Activated CD4-positive, CD25-positive, alpha-beta regulatory T cell (primary cell): ENCODE data around the gene UGT1A3.
"Not testable (repeated sequence)": the region's sequence is repeated elsewhere in the genome, so short reads cannot be mapped to it uniquely, and the experiment has no call there.

Experiments used
- DNase-seq, 4 experiments: peaks; one replicate each; lab custom pipeline; 2025; lab: John Stamatoyannopoulos, UW

UGT1A3 gene

DNA sequence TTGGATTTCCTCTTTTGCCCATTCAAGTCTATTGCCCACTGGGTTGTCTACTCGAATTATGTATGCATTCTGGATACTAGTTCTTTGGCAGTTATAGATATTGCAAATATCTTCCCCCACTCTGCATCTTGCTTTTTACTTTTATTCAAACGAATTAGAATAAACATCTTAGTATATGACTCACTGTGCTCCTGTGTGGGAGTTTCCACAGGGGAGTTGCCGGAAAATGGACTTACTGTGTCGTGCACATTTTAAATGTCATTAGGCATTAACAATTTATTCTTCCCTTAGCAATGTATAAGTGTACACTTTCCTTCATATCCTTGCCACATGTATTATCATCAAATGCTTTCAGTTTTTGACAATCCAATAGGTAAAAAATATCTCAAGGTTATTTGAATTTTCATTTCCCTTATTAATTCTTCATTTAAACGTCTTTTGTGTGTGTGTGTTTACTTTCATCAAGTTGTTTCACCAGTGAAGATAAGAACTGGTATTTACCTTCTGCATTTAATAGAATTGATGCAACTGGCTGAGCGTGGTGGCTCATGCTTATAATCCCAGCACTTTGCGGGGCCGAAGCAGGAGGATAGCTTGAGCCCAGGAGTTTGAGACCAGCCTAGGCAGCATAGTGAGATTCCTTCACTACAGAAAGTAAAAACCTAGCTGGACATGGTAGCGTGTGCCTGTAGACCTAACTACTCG is 20.8 kb upstream of the UGT1A3 start:
- DNase-seq, result no peak

DNA sequence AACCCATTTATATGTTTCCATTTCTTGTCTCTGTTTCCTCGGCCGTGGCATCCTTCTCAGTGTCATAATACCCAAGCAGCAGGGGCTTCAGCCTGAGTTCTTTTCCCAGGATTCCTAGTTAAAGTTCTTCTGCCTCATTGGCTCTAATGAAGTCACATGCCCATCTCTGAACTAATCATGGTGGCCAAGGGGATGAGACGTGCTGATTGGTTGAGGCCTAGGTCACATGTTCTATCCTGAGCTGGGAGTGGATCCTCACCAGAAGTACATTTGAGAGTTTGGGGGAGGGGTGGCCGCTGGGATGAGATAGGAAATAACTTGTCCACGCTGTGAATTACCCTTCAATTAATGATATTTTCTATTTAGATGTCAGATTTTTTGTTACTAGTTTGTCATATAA is 19.9 kb upstream of the UGT1A3 start:
- DNase-seq, result no peak

GRCh38 chr2:233711312-233712008 is 17.4 kb upstream of the UGT1A3 start:
- DNase-seq, result peak; percentile 24 to 56 (median 28)

DNA sequence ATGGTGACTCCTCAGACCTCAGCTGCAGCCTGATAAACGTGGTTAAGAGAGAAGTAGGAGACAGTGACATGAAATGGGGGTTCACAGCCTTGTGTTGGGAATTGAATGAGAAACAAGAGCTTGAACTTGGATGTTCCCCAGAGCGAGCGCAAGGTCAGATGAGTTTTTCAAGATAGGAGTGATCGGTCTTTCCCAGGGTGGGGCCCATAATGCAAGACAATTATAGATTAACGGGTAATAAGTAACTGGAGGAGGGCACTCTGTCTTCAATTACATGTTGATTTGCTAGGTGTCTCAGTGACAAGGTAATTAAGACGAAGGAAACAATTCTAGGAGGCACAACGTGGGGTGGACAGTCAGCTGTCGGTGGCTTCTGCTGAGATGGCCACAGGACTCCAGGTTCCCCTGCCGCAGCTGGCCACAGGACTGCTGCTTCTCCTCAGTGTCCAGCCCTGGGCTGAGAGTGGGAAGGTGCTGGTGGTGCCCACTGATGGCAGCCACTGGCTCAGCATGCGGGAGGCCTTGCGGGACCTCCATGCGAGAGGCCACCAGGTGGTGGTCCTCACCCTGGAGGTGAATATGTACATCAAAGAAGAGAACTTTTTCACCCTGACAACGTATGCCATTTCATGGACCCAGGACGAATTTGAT is 16.1 kb upstream of the UGT1A3 start, which contains the start of gene UGT1A5:
TSS of gene UGT1A5 (plus strand) at position 297 of the 651 bp plus-strand sequence. CDS start at position 382, 85 bp downstream.
- DNase-seq, result no peak

DNA sequence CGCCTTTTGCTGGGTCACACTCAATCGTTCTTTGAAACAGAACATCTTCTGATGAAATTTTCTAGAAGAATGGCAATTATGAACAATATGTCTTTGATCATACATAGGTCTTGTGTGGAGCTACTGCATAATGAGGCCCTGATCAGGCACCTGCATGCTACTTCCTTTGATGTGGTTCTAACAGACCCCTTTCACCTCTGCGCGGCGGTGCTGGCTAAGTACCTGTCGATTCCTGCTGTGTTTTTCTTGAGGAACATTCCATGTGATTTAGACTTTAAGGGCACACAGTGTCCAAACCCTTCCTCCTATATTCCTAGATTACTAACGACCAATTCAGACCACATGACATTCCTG is 15.6 kb upstream of the UGT1A3 start:
- no peak for DNase-seq

GRCh38 chr2:233714121-233714520 is 14.7 kb upstream of the UGT1A3 start:
- DNase-seq, result no peak

DNA sequence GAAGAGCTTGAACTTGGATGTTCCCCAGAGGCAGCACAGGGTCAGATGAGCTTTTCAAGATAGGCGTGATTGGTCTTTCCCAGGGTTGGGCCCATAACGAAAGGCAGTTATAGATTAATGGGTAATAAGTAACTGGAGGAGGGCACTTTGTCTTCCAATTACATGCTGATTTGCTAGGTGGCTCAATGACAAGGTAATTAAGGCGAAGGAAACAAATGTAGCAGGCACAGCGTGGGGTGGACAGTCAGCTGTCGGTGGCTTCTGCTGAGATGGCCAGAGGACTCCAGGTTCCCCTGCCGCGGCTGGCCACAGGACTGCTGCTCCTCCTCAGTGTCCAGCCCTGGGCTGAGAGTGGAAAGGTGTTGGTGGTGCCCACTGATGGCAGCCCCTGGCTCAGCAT is 10.3 kb upstream of the UGT1A3 start, which contains the start of gene UGT1A4:
TSS of gene UGT1A4 (plus strand) at position 185 of the 400 bp plus-strand sequence. CDS start at position 270, 85 bp downstream.
- DNase-seq, result no peak

DNA sequence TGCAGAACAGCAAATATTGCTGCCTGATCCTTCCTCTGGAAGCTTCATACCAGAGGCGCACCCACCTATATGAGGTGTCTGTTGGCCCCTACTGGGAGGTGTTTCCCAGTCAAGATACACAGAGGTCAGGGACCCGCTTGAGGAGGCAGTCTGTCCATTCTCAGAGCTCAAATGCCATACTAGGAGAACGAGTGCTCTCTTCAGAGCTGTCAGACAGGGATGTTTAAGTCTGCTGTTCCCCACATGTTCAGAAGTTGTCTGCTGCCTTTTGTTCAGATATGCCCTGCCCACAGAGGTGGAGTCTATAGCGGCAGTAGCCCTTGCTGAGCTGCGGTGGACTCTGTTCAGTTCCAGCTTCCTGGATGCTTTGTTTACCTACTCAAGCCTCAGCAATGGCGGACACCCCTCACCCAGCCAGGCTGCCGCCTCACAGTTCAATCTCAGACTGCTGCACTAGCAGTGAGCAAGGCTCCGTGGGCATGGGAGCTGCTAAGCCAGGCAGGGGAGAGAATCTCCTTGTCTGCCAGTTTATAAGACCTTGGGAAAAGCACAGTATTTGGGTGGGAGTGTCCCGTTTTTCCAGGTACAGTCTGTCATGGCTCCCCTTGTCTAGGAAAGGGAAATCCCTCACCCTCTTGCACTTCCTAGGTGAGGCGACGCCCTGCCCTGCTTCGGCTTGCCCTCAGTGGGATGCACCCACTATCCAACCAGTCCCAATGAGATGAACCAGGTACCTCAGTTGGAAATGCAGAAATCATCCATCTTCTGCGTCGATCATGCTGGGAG is 8.2 kb downstream of the UGT1A3 start:
- not testable (repeated sequence) for DNase-seq

GRCh38 chr2:233740870-233741269 is 12.0 kb downstream of the UGT1A3 start:
- DNase-seq, result no peak

DNA sequence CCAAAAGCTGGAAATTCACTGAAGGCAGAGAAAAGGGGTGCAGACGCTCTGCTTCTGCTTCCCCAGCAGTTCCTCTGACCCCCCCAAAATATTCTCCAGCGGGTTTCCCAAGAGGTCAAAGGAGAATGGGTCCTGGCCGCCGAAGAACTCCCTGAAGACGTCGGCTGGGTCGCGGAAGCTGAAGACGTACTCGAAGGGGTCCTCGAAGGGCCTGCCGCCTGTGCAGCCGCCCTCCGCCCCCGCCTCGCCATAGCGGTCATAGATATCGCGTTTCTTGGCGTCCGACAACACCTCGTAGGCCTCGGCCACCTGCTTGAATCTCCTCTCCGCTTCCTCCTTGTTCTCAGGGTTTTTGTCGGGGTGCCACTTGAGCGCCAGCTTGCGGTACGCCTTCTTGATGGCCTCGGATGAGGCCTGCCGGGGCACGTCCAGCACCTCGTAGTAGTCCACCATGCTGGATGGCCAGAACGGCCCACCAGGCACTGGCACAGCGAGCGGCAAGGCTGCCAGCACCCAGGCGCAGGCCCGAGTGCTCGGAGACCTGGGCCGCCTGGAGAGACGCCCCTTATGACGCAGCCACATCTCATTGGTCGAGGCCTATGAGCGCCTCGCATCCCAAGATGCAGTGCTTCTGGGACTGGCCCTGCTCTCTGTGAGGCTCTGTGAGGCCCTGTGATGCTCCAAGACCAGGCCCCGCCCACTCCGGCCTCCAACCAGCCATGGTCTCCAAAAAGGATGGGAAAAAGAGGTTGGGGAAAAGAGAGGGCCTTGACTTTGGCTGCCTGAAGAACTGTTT is 14.8 kb downstream of the UGT1A3 start:
- no peak for DNase-seq

DNA sequence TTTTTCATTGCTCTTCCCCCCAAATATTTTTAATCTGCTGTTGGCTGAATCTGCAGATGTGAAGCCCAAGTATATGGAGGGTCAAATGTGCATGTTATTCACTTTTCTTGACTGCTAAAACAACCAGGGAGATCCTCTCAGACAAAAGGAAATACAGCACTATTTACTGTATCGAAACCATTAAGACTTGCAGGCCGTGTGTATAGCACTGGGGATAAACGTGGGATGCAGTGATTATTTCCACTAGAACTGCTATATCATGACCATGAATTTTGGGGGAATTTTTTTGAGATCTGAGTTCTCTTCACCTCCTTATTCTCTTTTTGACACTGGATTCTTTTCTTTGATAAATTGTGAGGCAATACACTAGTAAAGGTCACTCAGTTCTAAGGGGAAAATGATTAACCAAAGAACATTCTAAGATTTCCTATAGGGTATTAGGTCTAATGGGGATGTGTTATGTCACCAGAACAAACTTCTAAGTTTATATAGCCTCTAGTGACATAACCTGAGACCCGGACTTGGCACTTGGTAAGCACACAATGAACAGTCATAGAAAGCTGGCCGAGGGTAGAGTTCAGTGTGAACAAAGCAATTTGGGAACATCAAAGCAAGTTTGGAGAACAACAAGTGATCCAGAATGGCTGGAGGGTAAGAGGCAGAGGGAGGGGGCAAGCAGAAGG is 16.4 kb downstream of the UGT1A3 start:
- no peak for DNase-seq

DNA sequence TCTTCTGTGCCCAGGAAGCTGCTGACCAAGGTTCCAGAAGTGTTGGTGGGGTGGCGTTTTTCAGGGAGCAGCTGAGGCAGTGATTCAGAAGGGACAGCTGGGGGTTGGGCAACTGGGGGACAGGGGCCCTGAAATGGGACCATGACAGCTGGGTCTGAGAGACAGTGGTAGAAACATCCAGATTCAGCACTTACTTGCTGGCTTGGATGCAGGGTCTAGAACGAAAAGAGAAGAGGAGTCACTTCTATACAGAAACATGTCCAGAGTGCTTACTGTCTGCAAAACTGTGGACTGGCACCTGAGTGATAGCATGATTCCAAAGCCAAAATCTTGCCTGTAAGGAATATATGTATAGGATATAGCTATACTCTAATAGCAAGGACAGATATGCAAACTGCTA is 17.0 kb downstream of the UGT1A3 start:
- DNase-seq, result not testable (repeated sequence)

- no peak for DNase-seq
Observed at GRCh38 chr2:233746475-233747282, 17.8 kb downstream of the UGT1A3 start.

DNA sequence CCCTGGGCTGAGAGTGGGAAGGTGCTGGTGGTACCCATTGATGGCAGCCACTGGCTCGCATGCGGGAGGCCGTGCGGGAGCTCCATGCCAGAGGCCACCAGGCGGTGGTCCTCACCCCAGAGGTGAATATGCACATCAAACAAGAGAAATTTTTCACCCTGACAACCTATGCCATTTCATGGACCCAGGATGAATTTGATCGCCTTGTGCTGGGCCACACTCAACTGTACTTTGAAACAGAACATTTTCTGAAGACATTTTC is 18.4 kb downstream of the UGT1A3 start:
- no peak for DNase-seq

DNA sequence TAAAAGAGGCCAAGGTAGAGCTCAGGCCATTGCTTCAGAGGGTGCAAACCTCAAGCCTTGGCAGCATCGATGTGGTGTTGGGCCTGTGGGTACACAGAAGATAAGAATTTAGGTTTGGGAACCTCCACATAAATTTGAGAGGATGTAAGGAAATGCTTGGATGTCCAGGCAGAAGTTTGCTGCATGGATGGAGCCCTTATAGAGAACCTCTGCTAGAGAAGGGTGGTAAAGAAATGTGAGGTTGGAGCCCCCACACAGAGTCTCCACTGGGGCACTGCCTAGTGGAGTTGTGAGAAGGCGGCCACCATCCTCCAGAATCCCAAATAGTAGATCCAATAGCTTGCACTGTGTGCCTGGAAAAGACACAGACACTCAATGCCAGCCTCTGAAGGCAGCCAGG is 21.8 kb downstream of the UGT1A3 start:
- not testable (repeated sequence) for DNase-seq

GRCh38 chr2:233751212-233752009 is 22.6 kb downstream of the UGT1A3 start:
- DNase-seq, result not testable (repeated sequence)

DNA sequence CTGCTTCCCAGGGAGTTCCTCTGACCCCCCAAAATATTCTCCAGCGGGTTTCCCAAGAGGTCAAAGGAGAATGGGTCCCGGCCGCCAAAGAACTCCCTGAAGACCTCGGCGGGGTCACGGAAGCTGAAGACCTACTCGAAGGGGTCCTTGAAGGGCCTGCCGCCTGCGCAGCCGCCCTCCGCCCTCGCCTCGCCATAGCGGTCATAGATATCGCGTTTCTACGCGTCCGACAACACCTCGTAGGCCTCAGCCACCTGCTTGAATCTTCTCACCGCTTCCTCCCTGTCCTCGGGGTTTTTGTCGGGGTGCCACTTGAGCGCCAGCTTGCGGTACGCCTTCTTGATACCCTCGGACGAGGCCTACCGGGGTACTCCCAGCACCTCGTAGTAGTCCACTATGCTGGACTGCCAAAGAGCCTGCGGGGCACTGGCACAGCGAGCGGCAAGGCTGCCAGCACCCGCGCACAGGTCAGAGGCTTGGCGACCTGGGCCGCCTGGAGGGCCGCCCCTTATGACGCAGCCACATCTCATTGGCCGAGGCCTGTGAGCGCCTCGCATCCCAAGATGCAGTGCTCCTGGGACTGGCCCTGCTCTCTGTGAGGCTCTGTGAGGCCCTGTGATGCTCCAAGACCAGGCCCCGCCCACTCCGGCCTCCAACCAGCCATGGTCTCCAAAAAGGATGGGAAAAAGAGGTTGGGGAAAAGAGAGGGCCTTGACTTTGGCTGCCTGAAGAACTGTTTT is 26.2 kb downstream of the UGT1A3 start:
- no peak for DNase-seq

DNA sequence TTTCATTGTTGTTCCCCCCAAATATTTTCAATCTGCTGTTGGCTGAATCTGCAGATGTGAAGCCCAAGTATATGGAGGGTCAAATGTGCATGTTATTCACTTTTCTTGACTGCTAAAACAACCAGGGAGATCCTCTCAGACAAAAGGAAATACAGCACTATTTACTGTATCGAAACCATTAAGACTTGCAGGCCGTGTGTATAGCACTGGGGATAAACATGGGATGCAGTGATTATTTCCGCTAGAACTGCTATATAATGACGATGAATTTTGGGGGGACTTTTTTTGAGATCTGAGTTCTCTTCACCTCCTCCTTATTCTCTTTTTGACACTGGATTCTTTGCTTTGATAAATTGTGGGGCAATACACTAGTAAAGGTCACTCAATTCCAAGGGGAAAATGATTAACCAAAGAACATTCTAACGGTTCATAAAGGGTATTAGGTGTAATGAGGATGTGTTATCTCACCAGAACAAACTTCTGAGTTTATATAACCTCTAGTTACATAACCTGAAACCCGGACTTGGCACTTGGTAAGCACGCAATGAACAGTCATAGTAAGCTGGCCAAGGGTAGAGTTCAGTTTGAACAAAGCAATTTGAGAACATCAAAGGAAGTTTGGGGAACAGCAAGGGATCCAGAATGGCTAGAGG is 27.7 kb downstream of the UGT1A3 start:
- DNase-seq, result no peak
